GM23338 (cell line): ENCODE data around the gene MEOX2. TPM values are rescaled to one million over a fixed set of nuclear protein-coding genes. Genes with fewer than 3 reads are reported as not detected.

Source experiments
- ATAC-seq: fragments of 200-7000 bp; cut with Tn5 transposase; 3 replicates; pipeline ENCODE4 v1.9.1; 2020
- DNase-seq: peaks from one replicate; pipeline ENCODE4 v3.0.0-alpha.2; 2015; ENCODE audit warnings: low spot score
- H2AFZ ChIP-seq: fragments of 200-600 bp; sonication (generic); 2 replicates; pipeline ENCODE4 v1.8.0; 2016; ENCODE audit warnings: antibody characterized with exemption, mild to moderate bottlenecking, moderate library complexity
- H3F3A ChIP-seq: fragments of 200-600 bp; sonication (generic); replicated peaks from 2 replicates; pipeline ENCODE4 v1.8.0; 2017; ENCODE audit warnings: antibody characterized with exemption, mixed run types, low read depth
- H3K27ac ChIP-seq: fragments of 200-600 bp; sonication (generic); 2 replicates; pipeline ENCODE4 v1.6.1; 2016; ENCODE audit warnings: low read depth
- H3K27me3 ChIP-seq: fragments of 200-600 bp; sonication (generic); 2 replicates; pipeline ENCODE4 v1.8.0; 2016; ENCODE audit warnings: mild to moderate bottlenecking, mixed run types, moderate library complexity; ENCODE audit not compliant: insufficient read depth
- H3K36me3 ChIP-seq: fragments of 200-600 bp; sonication (generic); 2 replicates; pipeline ENCODE4 v1.8.0; 2016; ENCODE audit warnings: mild to moderate bottlenecking; ENCODE audit not compliant: insufficient read depth
- H3K4me1 ChIP-seq: fragments of 200-600 bp; sonication (generic); 2 replicates; pipeline ENCODE4 v1.8.0; 2016; ENCODE audit warnings: mild to moderate bottlenecking, moderate library complexity; ENCODE audit not compliant: insufficient read depth
- H3K4me2 ChIP-seq: fragments of 200-600 bp; sonication (generic); 2 replicates; pipeline ENCODE4 v1.7.1; 2017; ENCODE audit warnings: mixed run types
- H3K4me3 ChIP-seq: fragments of 200-600 bp; sonication (generic); 2 replicates; pipeline ENCODE4 v1.6.1; 2016; ENCODE audit warnings: mixed run types
- H3K79me2 ChIP-seq: fragments of 200-600 bp; sonication (generic); replicated peaks from 2 replicates; pipeline ENCODE4 v1.8.0; 2017; ENCODE audit warnings: mild to moderate bottlenecking; ENCODE audit not compliant: insufficient read depth
- H3K9me2 ChIP-seq: fragments of 200-600 bp; sonication (generic); 2 replicates; pipeline ENCODE4 v1.8.0; 2017; ENCODE audit not compliant: insufficient read depth
- H4K20me1 ChIP-seq: fragments of 200-600 bp; sonication (generic); replicated peaks from 2 replicates; pipeline ENCODE4 v1.8.0; 2017; ENCODE audit warnings: mild to moderate bottlenecking; ENCODE audit not compliant: insufficient read depth
- H3K27ac Mint-ChIP-seq: 2 replicates; pipeline ENCODE4 v1.8.0; 2020; ENCODE audit warnings: inconsistent platforms, mild to moderate bottlenecking, moderate library complexity, mixed read lengths
- H3K27me3 Mint-ChIP-seq: 3 replicates; pipeline ENCODE4 v1.8.0; 2022; ENCODE audit warnings: low read depth, mild to moderate bottlenecking, moderate library complexity, mixed read lengths, inconsistent platforms; ENCODE audit not compliant: insufficient read depth, poor library complexity
- H3K36me3 Mint-ChIP-seq: 3 replicates; pipeline ENCODE4 v1.8.0; 2021; ENCODE audit warnings: low read depth, mild to moderate bottlenecking, inconsistent platforms, moderate library complexity, mixed read lengths
- H3K4me1 Mint-ChIP-seq: 3 replicates; pipeline ENCODE4 v1.8.0; 2020; ENCODE audit warnings: mild to moderate bottlenecking, inconsistent platforms, mixed read lengths
- H3K4me3 Mint-ChIP-seq: 3 replicates; pipeline ENCODE4 v1.8.0; 2021; ENCODE audit warnings: moderate library complexity, mild to moderate bottlenecking, inconsistent platforms, mixed read lengths
- H3K9me3 Mint-ChIP-seq: 3 replicates; pipeline ENCODE4 v1.8.0; 2020; ENCODE audit warnings: moderate library complexity, mild to moderate bottlenecking, inconsistent platforms, mixed read lengths
- EZH2phosphoT487 ChIP-seq: fragments of 200-600 bp; sonication (generic); IDR thresholded peaks from one replicate; pipeline ENCODE4 v1.8.1; 2018; ENCODE audit warnings: antibody characterized with exemption; ENCODE audit not compliant: unreplicated experiment
- JUNB ChIP-seq: IDR thresholded peaks from one replicate; pipeline ENCODE4 v1.6.1; 2016; ENCODE audit warnings: antibody characterized with exemption; ENCODE audit not compliant: unreplicated experiment
- NANOG ChIP-seq: IDR thresholded peaks from 2 replicates; pipeline ENCODE4 v1.6.1; 2016; ENCODE audit warnings: antibody characterized with exemption, borderline replicate concordance
- POLR2AphosphoS5 ChIP-seq: IDR thresholded peaks from 2 replicates; pipeline ENCODE4 v1.6.1; 2016; ENCODE audit warnings: antibody characterized with exemption, low read depth
- ZNF331 ChIP-seq: fragments of 250-450 bp; sonication (Bioruptor Pico); IDR thresholded peaks from 2 replicates; pipeline ENCODE4 v1.5.0; 2020; ENCODE audit warnings: low read depth, mild to moderate bottlenecking, moderate library complexity
- polyA plus RNA-seq: library from polyadenylated mRNA; unstranded; fragments of >200 nt; fragmentation: Nextera tagmentation; extraction: Ambion mirVana; gene quantifications from 2 replicates; pipeline ENCODE4 v1.2.1, GENCODE V29; 2016
- total RNA-seq: library from RNA; depleted of rRNA; stranded (reverse); fragments of >200 nt; shearing (Covaris generic); gene quantifications from 2 replicates; pipeline ENCODE4 v1.2.3, GENCODE V29; 2014
- TF ChIP-seq, protein P1 (sequence below): fragments of 250-450 bp; sonication (Bioruptor Pico); IDR thresholded peaks from 2 replicates; pipeline ENCODE4 v1.5.0; 2020; ENCODE audit warnings: mild to moderate bottlenecking, moderate library complexity
- TF ChIP-seq, protein P2 (sequence below), 2 experiments: fragments of 200-600 bp in 1 of 2; sonication (generic) in 1 of 2; conservative IDR thresholded peaks; 2 replicates each; pipeline versions ENCODE4 v1.5.1 to v1.6.1; 2016 to 2017; ENCODE audit warnings: antibody characterized with exemption in 2 of 2, low read depth in 2 of 2, mild to moderate bottlenecking in 2 of 2, moderate library complexity in 1 of 2
- TF ChIP-seq, protein P3 (sequence below): IDR thresholded peaks from 2 replicates; pipeline ENCODE4 v1.6.1; 2016; ENCODE audit warnings: antibody characterized with exemption

Gene MEOX2
- total and polyA plus RNA-seq, 2 experiments from 2014 or later = 0.50 to 1.2 TPM

DNA sequence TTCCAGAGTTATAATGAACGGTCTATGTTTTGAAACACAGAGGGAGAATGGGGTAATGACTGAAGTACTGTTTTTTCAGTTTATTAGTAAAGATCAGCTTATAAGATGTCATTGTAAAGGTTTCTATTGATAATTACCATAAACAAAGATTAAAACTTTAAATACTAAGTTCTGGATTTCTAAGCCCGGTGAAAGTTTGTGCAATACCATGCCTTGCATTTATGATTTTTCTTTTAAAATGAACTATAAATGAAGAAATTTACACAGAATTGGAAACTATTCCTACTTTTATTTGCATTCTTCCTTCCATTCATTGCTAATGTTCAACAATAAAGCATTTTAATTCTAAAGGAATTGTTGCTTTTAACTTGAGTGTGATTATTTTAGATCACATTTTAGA, 4.9 kb downstream of the MEOX2 start:
- no peak for TF ChIP-seq EZH2phosphoT487
- no peak for TF ChIP-seq JUNB
- no peak for TF ChIP-seq ZNF331 (CRISPR knock-in tag)
- TF ChIP-seq, protein P1, sequence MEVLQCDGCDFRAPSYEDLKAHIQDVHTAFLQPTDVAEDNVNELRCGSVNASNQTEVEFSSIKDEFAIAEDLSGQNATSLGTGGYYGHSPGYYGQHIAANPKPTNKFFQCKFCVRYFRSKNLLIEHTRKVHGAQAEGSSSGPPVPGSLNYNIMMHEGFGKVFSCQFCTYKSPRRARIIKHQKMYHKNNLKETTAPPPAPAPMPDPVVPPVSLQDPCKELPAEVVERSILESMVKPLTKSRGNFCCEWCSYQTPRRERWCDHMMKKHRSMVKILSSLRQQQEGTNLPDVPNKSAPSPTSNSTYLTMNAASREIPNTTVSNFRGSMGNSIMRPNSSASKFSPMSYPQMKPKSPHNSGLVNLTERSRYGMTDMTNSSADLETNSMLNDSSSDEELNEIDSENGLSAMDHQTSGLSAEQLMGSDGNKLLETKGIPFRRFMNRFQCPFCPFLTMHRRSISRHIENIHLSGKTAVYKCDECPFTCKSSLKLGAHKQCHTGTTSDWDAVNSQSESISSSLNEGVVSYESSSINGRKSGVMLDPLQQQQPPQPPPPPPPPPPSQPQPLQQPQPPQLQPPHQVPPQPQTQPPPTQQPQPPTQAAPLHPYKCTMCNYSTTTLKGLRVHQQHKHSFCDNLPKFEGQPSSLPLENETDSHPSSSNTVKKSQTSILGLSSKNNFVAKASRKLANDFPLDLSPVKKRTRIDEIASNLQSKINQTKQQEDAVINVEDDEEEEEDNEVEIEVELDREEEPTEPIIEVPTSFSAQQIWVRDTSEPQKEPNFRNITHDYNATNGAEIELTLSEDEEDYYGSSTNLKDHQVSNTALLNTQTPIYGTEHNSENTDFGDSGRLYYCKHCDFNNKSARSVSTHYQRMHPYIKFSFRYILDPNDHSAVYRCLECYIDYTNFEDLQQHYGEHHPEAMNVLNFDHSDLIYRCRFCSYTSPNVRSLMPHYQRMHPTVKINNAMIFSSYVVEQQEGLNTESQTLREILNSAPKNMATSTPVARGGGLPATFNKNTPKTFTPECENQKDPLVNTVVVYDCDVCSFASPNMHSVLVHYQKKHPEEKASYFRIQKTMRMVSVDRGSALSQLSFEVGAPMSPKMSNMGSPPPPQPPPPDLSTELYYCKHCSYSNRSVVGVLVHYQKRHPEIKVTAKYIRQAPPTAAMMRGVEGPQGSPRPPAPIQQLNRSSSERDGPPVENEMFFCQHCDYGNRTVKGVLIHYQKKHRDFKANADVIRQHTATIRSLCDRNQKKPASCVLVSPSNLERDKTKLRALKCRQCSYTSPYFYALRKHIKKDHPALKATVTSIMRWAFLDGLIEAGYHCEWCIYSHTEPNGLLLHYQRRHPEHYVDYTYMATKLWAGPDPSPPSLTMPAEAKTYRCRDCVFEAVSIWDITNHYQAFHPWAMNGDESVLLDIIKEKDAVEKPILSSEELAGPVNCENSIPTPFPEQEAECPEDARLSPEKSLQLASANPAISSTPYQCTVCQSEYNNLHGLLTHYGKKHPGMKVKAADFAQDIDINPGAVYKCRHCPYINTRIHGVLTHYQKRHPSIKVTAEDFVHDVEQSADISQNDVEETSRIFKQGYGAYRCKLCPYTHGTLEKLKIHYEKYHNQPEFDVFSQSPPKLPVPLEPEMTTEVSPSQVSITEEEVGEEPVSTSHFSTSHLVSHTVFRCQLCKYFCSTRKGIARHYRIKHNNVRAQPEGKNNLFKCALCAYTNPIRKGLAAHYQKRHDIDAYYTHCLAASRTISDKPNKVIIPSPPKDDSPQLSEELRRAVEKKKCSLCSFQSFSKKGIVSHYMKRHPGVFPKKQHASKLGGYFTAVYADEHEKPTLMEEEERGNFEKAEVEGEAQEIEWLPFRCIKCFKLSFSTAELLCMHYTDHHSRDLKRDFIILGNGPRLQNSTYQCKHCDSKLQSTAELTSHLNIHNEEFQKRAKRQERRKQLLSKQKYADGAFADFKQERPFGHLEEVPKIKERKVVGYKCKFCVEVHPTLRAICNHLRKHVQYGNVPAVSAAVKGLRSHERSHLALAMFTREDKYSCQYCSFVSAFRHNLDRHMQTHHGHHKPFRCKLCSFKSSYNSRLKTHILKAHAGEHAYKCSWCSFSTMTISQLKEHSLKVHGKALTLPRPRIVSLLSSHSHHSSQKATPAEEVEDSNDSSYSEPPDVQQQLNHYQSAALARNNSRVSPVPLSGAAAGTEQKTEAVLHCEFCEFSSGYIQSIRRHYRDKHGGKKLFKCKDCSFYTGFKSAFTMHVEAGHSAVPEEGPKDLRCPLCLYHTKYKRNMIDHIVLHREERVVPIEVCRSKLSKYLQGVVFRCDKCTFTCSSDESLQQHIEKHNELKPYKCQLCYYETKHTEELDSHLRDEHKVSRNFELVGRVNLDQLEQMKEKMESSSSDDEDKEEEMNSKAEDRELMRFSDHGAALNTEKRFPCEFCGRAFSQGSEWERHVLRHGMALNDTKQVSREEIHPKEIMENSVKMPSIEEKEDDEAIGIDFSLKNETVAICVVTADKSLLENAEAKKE (CRISPR knock-in tag) = no peak
- no peak for TF ChIP-seq POLR2AphosphoS5
- no peak for TF ChIP-seq NANOG
- TF ChIP-seq, protein P2, sequence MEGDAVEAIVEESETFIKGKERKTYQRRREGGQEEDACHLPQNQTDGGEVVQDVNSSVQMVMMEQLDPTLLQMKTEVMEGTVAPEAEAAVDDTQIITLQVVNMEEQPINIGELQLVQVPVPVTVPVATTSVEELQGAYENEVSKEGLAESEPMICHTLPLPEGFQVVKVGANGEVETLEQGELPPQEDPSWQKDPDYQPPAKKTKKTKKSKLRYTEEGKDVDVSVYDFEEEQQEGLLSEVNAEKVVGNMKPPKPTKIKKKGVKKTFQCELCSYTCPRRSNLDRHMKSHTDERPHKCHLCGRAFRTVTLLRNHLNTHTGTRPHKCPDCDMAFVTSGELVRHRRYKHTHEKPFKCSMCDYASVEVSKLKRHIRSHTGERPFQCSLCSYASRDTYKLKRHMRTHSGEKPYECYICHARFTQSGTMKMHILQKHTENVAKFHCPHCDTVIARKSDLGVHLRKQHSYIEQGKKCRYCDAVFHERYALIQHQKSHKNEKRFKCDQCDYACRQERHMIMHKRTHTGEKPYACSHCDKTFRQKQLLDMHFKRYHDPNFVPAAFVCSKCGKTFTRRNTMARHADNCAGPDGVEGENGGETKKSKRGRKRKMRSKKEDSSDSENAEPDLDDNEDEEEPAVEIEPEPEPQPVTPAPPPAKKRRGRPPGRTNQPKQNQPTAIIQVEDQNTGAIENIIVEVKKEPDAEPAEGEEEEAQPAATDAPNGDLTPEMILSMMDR (conservative IDR thresholded peaks at IDR 0.05; ENCODE audit: low read depth in 2 of 2) = no peak
- TF ChIP-seq, protein P3, sequence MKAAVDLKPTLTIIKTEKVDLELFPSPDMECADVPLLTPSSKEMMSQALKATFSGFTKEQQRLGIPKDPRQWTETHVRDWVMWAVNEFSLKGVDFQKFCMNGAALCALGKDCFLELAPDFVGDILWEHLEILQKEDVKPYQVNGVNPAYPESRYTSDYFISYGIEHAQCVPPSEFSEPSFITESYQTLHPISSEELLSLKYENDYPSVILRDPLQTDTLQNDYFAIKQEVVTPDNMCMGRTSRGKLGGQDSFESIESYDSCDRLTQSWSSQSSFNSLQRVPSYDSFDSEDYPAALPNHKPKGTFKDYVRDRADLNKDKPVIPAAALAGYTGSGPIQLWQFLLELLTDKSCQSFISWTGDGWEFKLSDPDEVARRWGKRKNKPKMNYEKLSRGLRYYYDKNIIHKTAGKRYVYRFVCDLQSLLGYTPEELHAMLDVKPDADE = no peak
- H3K27me3 Mint-ChIP-seq = peaks cover 24% of the 10 kb centered on the region
- H3K27me3 ChIP-seq = peaks cover 36% of the 10 kb centered on the region
- no peaks in the 10 kb centered on the region for H3K9me3 Mint-ChIP-seq
- H3K36me3 Mint-ChIP-seq = no peaks in the 10 kb centered on the region
- no peak overlapping the region for H3K4me3 Mint-ChIP-seq
- peaks cover 9% of the 10 kb centered on the region; the same call in 2 of the 3 replicates for H3K4me1 Mint-ChIP-seq
- H3K9me2 ChIP-seq = no peaks in the 10 kb centered on the region
- H3K36me3 ChIP-seq = no peaks in the 10 kb centered on the region
- H3K27ac Mint-ChIP-seq = no peak overlapping the region
- no peak overlapping the region for H2AFZ ChIP-seq
- H3K27ac ChIP-seq = no peak overlapping the region
- no peaks in the 10 kb centered on the region for H3K79me2 ChIP-seq
- DNase-seq (no peak), ATAC-seq (no peak)
- no peak overlapping the region for H3K4me3 ChIP-seq
- 0 out of 2 replicates have a peak, but pooled peaks cover 3% of the 10 kb centered on the region for H3F3A ChIP-seq
- no peak overlapping the region for H3K4me2 ChIP-seq
- H4K20me1 ChIP-seq = no peaks in the 10 kb centered on the region
- peaks cover 10% of the 10 kb centered on the region for H3K4me1 ChIP-seq
